PC-9 (cell line): Measurements from ENCODE around the gene SLC44A1.

Source experiments
- CTCF ChIP-seq: fragments of 200-600 bp; sonication (generic); conservative IDR thresholded peaks from 2 replicates; pipeline ENCODE4 v1.6.1; 2017; ENCODE audit warnings: mixed run types, antibody characterized with exemption, mild to moderate bottlenecking, moderate library complexity
- EZH2 ChIP-seq: fragments of 200-600 bp; sonication (generic); IDR thresholded peaks from 2 replicates; pipeline ENCODE4 v1.8.0; 2017; ENCODE audit warnings: antibody characterized with exemption, low read depth

DNA sequence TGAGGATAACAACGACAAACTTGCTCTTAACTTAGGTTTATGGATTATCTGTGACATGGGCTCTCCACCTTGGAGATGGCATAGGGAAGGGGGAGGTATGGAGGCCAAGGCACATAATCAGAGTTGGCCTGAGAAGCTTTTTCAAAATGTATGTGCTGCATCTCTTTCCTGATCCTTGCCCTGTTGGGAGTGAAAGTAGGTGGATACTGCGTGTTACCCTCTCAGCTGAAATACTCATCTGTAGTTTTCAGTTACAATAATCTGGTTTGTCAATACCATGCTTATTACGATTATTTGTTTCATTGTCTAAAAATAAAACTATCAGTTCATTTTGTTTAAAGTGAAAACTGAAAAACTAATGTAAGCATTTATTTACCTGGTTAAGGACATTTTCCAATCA lies 86.7 kb downstream of the SLC44A1 start:
- TF ChIP-seq CTCF (no peak), EZH2 (no peak)
